Middle frontal gyrus (tissue), 1 donor: ENCODE data around the gene OSM.
"Not testable (repeated sequence)": the region's sequence is repeated elsewhere in the genome, so short reads cannot be mapped to it uniquely, and the experiment has no call there.

Experiments
- DNase-seq: peaks from one replicate; pipeline ENCODE4 v3.0.0-alpha.2; 2015; ENCODE audit warnings: low spot score; ENCODE audit errors: extremely low spot score

Gene OSM

DNA sequence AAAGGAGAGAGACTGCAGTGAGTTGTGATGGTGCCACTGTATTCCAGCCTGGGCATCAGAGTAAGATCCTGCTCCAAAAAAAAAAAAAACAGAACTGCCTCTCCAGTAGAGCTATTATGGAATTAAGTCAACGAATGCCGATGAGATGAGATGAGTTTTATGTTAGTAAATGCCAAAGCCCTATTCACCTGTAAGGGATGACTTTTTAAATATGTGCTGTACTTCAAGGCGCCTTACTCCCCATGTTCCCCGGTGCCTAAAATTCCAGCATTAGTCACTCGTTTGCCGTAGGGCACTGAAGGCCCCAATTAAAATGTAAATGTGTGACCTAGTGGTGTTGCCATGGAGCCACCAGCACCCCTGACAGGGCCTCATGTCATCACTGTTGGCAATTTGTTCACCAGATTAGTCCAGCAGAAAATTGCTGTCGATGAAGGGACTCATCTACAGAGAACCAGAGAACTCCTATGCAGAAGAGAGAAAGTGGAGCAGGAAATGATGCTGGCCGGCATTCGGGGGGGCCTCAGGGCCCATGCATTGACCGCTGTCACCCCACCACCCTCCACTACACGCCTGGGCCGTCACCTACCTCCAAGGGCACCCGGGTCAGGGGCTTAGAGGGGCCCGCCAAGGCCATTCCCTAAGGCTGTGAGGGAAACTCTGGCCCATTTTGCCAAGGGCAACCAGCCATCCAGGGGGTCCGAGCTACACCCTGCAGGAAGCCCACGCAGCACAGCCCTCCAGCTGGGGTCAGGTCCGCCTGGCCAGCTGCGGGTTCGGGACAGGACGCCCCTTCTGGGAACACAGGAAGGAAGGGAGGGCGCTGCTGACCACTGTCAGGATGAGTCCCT is 37.9 kb downstream of the OSM start:
- DNase-seq = no peak

DNA sequence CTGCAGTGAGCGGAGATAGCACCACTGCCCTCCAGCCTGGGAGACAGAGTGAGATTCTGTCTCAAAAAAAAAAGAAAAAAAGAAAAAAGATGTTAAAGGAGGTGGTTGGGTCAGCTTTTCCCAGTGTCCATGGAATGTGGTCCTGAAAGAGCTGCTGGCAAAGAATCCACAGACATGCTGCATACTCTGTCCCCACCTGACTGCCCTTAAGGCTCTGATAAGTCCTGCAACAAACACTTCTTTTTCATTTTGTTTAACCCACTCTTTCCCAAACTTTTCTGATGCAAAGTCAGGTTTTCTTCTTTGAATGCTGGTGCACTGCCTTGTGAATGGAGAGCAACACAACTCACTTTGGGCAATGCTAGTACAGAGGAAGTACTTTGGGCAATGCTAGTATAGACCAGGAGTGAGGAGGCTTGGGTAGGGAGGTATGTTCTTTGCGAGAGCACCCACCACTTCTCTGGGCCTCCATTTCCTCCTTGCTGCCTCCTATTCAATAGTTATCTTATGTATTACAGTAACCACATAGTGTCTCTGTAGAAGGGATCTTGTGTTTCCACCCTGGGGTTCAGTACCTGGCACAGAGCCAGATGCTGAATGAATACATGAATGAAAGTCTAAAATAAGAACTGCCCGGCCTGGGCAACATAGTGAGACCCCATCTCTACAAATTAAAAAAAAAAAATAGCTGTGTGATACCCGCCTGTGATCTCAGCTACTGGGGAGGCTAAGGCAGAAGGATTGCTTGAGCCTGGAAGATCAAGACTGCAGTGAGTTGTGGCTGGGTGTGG is 39.0 kb downstream of the OSM start:
- no peak for DNase-seq

DNA sequence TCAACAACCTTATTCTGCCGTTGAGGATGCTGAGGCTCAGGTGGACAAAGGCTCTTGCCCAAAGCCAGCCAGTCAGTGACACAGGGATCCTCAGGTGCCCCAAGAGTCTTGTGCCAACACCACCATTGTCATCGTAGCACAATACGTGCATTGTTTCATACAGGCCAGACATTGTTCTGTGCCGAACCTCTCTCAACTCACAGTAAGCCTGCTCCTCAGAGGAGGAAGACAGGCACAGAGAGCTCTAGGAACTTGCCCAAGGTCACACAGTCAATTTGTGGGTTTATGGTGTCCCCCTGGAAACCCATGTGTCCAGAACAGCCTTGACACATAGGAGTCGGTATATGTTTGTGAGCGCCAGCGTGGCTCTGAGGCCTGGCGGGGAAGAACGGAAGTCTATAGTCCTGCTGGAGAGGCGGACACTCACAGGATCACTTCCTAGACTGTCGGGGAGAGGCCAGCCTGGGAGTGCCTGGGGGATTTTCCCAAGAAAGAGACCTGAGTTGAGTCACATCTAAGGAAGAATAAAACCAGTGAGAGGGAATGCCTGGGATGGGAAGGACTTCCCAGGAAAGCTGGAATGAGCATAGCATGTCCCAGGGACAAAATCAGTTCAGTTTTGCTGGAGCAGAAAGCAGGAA is 40.3 kb downstream of the OSM start:
- no peak for DNase-seq

DNA sequence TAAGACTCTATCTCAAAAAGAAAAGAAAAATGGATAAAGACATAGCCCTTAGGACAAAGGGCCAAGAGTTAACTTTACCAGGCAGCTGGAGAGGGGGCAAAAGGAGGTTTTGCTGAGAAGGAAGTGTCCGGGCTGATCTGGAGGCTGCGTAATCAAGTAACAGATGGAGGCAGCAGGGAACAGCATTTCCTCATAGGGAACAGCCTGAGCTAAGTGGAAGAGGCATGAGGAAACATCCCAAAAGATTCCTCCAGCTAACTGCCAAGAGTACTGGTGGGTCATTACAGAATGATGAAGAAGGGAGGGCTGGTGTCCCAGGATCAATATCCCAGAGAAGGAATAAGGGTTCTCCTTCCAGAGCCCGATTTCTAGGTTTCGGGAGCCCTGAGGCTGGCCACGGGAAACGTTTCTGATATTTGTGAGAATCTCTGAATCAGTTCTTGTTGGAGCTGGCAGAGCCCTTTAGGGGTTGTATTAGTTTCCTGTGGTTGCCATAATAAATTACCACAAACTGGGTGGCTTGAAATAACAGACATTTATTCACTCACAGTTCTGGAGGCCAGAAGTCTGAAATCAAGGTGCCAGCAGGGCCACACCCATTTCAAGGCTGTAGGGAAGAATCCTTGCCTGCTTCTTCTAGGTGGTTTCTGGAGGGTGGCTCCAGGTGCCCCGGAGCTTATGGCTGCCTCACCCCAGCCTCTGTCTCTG is 41.3 kb downstream of the OSM start:
- no peak for DNase-seq

DNA sequence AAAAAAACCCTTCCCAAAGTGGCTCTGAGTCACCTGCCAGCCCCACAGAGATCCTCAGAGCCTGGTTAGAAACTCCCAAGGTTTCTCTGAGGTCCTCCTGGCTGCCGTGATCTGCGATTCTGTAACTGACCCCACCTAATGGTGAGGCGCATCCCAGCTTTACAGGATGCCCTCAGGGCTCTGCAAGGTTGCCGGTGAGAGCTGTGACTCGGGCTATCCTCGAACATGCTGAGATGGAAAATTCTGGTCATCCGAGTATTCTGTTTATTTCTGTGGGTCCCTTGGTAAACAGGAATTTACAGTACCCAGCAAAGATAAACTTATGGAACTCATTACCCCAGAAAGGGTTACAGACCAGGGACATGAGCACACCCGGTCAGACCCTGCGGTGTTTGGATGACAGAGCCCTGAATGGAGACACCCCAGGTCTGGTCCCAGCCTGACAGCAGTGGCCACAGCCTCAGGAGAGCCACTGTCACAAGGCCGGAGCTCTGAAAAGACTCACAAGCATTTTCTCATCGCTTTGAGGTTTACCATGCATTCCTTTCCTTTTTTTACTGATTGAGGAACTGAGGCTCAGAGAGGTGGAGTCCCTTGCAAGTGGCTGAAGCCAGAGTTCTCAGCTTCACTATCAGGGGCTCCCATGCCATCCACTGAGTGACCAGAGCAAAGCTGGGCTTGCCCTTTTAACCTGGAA is 42.3 kb downstream of the OSM start:
- DNase-seq = no peak

DNA sequence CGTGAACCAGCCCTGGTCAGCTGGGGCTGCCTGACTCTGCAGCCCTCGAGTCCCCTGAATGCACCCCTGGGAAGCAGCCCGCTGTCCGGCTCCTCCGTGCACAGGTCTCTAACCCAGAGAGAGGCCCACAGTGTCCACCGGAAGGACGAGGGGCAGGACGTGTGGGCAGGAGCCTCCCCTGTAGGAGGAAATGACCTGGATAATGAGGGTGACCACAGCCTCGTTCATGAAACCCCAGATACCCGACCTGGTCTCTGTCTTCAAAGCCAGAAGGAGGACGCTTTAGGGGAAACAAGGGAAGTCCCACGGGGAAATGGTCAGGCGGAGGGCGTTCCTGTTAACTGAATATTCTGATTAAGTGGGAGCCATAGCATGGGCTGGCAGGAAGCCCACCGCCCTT is 43.3 kb downstream of the OSM start:
- DNase-seq = no peak

DNA sequence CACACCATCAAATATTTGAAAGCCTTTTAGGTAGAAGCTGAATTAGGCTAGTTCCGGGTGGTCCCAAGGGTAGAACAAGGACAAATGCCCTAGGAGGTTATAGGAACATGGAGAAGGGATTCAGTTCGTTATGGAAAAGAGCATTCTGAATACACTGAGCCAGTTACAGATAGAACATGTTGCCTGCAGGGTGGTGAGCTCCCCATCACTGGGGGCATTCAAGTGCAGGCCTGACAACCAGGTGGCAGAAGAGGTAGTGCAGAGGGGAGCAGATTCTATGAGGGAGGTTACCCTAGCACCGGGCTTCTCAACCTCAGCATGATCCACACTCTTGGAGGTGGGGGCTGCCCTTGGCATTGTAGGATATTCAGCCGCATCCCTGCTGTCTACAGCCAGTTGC is 44.3 kb downstream of the OSM start:
- no peak for DNase-seq

DNA sequence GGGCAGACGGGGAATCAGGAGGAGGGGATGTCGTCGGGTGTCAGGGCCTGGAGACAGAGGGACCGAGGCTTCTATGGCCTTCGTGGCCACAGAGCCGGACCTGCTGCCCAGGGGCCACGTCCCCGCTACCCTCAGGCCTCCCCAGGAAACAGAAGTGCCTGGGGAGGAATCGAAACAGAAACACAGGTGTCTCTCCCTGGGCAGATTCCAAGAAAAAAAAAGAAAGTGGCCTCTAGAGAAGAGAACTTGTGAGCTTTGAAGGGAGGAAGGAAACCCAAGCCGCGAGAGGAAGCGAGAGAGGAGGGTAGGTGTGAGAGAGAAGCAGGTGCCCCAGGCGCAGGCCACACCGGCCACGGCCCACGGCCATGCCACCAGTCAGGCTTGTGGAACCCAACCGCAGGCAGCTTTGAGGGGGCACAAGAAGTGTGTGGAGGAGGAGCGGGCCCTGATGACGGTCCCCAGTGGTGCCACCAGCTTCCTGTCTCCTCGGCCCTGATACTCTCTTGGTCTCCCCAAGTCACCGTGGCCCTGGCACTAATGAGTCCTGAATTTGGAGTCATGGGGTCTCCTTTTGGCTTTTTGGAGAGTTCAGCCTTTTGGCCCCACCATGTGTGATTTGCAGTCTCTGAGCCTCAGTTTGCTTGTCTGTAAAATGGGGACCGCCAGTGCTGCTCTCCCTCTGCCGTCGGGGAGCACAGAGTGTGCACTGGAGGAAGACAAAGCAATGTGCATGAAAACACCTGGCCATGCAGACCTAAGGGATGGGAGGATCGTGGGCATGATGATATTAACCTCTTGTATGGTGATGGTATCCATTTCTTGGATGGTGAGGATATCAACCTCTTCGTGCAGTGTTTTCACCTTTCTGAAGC is 45.3 kb downstream of the OSM start:
- no peak for DNase-seq

DNA sequence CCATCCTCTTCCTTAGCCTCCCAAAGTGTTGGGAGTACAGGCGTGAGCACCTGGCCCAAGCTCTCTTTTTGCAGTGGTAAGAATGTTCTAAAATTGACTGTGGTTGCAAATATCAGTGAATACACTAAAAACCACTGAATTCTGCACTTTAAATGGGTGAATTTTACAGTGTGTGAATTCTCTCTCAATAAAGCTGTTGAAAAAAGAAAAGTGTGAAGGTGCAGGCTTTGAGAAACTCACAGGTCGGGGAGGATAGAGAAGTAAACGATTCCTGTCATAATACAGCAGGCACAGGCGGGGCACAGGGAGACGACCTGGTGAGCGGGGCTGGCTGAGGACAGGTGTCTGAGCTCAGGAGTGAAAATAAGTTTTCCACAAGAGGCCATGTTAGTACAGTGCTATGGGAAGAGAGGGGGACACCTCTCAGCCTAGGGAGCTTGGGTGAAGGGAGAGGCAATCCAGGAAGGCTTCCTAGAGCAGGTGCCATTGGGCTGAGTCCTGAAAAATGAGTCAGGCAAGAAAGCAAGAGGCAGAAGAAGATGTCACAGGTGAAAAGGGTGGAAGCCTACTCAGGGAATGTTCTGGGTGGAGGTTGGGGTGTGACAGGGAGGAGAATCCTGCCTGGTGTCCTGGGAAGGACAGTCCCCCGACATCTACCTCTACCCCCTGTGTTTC is 46.2 kb downstream of the OSM start:
- no peak for DNase-seq

DNA sequence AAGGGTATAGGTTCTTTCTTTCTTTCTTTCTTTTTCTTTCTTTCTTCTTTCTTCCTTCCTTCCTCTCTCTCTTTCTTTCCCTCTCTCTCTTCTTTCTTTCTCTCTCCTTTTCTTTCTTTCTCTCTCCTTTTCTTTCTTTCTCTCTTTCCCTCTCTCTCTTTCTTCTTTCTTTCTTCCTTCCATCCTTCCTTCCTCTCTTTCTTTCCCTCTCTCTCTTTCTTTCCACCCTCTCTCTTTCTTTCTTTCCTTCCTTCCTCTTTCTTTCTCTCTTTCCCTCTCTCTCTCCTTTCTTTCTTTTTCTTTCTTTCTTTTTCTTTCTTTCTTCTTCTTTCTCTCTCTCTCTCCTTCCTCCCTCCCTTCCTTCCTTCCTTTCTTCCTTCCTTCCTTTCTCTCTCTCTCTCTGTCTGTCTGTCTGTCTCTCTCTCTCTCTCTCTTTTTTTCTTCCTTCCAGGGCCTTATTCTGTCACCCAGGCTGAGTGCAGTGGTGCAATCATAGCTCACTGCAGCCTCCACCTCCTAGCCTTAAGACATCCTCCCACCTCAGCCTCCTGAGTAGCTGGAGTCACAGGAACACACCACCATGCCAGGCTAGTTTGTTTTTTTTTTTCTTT is 46.9 kb downstream of the OSM start:
- no peak for DNase-seq

DNA sequence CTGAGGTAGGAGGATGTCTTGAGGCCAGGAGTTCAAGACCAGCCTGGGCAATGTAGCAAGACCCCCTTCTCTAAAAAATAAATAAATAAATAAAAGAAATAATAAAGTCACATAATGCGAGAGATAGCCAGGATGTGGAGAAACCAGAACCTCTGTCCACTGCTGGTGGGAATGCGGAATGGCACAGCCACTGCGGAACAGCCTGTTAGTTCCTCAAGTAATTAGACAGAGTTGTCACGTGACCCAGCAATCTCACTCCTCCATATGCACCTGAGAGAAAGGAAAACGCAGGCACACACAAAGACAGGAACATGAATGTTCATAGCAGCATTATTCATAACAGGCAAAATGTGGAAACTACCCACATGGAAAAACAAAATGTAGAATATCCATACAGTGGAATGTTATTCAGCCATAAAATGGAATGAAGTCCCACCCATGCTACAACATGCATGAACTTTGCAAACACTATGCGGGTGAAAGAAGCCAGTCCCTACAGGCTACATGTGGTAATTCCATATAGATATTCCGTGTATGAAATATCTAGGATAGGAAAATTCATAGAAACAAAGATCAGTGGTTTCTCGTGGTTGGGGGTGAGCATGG is 47.5 kb downstream of the OSM start:
- no peak for DNase-seq

DNA sequence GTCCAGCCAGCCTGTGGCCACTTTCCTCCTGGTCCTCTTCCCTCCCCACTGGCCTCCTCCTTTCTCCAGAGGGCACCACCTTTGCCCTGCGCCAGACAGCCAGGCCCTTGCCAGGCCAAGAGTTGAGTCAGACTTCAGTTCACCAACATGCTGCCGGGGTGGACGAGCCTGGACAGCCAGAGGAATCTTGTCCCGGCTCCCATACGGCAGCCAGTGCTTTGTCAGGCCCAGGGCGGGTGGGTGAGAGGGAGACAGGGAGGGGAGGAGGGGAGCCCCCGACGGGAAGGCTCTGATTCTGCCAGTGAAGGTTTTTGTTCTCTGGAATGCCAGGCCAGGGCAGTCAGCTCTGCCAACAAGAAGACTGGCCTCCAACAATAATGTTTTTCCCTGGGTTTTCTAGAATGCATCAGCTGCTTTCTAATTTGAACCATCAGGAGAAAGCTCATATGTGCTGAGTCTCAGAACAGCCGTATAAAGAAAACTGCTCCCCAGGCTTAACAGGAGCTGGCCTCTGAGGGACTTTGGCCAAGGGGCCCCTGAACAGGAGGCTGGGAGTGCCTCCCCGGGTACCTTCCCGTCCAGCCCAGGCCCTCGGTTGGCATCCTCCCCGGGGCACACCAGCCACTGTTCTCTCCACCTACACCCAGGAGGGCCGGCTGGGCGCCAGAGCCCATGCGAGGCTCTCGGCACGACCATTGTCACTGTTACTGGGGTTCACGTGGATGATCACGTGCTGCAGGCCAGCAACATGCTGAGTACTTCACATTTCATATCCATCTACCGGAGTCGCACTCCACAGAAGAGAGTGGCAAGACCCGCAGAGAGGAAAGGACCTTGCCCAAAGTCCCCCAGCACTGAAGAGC is 48.7 kb downstream of the OSM start:
- DNase-seq = no peak

DNA sequence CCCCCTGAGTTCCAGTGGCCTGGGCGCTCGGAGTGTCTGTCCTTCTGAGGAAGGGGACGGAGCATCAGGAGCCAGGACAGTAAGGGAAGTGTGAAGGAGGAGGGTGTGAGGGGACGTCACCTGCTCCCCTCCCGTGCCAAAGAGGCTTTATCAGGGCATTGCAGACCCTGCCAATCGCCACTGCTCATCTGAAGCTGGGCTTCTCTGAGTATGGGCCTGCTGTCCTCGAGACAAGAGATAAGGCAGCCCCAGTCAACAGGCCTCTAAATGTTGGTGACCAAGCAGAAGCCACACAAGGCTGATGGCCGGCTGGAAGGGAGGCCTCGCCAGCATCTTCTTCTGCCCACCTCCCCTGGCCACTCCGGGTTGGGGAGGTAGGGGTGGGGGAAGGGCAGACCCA is 49.9 kb downstream of the OSM start:
- no peak for DNase-seq

DNA sequence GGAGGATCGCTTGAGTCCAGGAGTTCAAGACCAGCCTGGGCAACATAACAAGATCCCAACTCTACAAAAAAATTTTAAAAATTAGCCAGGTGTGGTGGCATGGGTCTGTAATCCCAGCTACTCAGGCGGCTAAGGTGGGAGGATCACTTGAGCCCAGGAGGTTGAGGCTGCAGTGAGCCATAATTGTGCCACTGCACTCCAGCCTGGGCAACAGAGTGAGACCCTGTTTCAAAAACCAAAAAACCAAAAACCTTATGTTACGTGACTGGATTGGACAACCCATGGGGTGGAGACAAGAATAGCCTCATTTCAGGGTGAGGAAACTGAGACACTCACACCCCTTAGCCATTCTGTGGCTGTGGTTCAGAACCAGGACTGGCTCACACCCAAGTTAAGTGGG is 50.4 kb downstream of the OSM start:
- DNase-seq = not testable (repeated sequence)

DNA sequence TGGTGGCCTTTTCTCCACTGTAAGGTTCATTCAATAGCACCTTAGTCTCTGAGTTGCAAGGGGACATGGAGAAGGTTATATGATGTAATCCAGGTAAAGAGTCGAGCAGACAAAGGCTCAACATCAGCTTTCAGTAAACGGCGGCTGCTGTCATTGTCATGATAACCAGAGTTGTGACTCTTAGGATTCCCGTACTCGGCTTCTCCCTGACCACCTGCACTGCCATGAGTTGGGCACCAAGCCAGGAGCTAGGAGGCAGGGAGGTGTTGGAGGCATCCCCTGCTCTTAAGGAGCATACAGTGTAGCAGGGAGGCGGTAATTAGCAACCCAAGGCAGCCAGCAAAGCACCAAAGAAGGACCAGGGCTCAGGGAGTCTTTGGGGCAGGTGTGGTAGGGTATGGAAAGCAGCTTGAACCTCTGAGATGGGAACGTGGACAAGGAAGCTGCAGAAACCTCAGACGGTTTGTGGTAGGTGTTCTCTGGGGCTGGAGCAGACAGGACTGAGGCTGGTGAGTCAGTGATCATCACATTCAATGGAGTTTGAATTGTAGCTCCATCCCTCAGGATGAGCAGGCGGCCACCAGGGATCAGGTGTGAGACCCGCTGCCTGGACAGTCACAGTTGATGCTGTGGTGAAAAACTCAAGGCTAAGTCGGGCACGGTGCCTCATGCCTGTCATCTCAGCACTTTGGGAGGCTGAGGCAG is 51.8 kb downstream of the OSM start:
- DNase-seq = no peak

DNA sequence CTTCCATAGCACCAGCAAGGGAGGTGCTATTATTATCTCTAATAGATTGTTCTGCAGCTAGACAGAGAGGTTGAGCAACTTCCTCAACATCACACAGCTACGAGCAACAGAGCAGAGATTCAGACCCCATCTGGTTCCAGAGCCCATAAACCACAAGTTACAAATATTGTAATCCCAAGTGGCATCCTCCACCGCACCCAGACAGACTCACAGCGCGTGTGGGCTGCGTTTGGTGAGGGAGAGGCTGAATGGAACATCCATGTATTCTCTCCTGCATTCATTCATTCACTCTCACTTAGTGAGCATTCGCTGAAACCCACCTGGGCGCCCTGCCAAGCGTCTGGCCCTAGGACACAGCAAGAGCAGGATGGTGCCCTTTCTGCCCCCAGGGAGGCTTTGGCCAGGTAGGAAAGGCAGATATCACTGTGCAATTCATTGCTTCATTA is 53.6 kb downstream of the OSM start:
- no peak for DNase-seq
